GM21390 (cell line): Measurements from ENCODE around the gene GAK.

Source experiments
- ATAC-seq: cut with Tn5 transposase; IDR thresholded peaks from one replicate; pipeline ENCODE4 v1.9.1; 2021; ENCODE audit not compliant: unreplicated experiment

GAK gene

GRCh38 chr4:909131-909571, 23.0 kb downstream of the GAK start:
- no peak for ATAC-seq

GRCh38 chr4:907691-908425, 24.3 kb downstream of the GAK start:
- no peak for ATAC-seq

- no peak for ATAC-seq
These were observed 25.1 kb downstream of the GAK start for GRCh38 chr4:907103-907400.

- no peak for ATAC-seq
These were observed 25.6 kb downstream of the GAK start for GRCh38 chr4:906339-907102.

- ATAC-seq = no peak
These were observed 26.4 kb downstream of the GAK start for GRCh38 chr4:905485-906338.

GRCh38 chr4:903066-904046, 28.8 kb downstream of the GAK start:
- ATAC-seq = no peak

- no peak for ATAC-seq
These were observed 30.8 kb downstream of the GAK start for GRCh38 chr4:901192-901910.

GRCh38 chr4:900721-901120, 31.4 kb downstream of the GAK start:
- ATAC-seq = no peak

- ATAC-seq = no peak
These were observed 32.0 kb downstream of the GAK start for GRCh38 chr4:900073-900472.

GRCh38 chr4:899556-899906, 32.6 kb downstream of the GAK start:
- ATAC-seq = no peak

GRCh38 chr4:898869-899555, 33.1 kb downstream of the GAK start:
- no peak for ATAC-seq

GRCh38 chr4:898123-898522, 34.0 kb downstream of the GAK start:
- no peak for ATAC-seq

- ATAC-seq = no peak
These were observed 35.5 kb downstream of the GAK start for GRCh38 chr4:896630-897029.

- ATAC-seq = no peak
These were observed 35.9 kb downstream of the GAK start for GRCh38 chr4:896216-896615.

GRCh38 chr4:895596-895995, 36.5 kb downstream of the GAK start:
- no peak for ATAC-seq

- no peak for ATAC-seq
These were observed 38.0 kb downstream of the GAK start for GRCh38 chr4:893995-894705.

GRCh38 chr4:893276-893994, 38.7 kb downstream of the GAK start:
- no peak for ATAC-seq

GRCh38 chr4:892780-893179, 39.3 kb downstream of the GAK start:
- ATAC-seq = no peak
